COLO829 (cell line): ENCODE measurements around the gene ALCAM.
"Not testable (repeated sequence)": the region's sequence is repeated elsewhere in the genome, so short reads cannot be mapped to it uniquely, and the experiment has no call there.

Source experiments
- DNase-seq: peaks from one replicate; pipeline ENCODE4 v3.0.0; 2012; ENCODE audit warnings: low spot score

The ALCAM gene

GRCh38 chr3:105593315-105593714, 226.6 kb downstream of the ALCAM start:
- DNase-seq: no peak

GRCh38 chr3:105594219-105594618, 227.5 kb downstream of the ALCAM start:
- peak; percentile 16 for DNase-seq

GRCh38 chr3:105598042-105598796, 231.5 kb downstream of the ALCAM start:
- no peak for DNase-seq

GRCh38 chr3:105599350-105599749, 232.6 kb downstream of the ALCAM start:
- no peak for DNase-seq

GRCh38 chr3:105601756-105602155, 235.0 kb downstream of the ALCAM start:
- DNase-seq: not testable (repeated sequence)

GRCh38 chr3:105602286-105602685, 235.6 kb downstream of the ALCAM start:
- not testable (repeated sequence) for DNase-seq

- not testable (repeated sequence) for DNase-seq
Observed at GRCh38 chr3:105603516-105603915, 236.8 kb downstream of the ALCAM start.

- no peak for DNase-seq
Observed at GRCh38 chr3:105606016-105606415, 239.3 kb downstream of the ALCAM start.

- no peak for DNase-seq
Observed at GRCh38 chr3:105608623-105609022, 241.9 kb downstream of the ALCAM start.

- no peak for DNase-seq
Observed at GRCh38 chr3:105610473-105610872, 243.8 kb downstream of the ALCAM start.

- no peak for DNase-seq
Observed at GRCh38 chr3:105611304-105612192, 244.8 kb downstream of the ALCAM start.

- no peak for DNase-seq
Observed at GRCh38 chr3:105613120-105613519, 246.4 kb downstream of the ALCAM start.

GRCh38 chr3:105614288-105615030, 247.8 kb downstream of the ALCAM start:
- no peak for DNase-seq

GRCh38 chr3:105615814-105616213, 249.1 kb downstream of the ALCAM start:
- no peak for DNase-seq

GRCh38 chr3:105616374-105617121, 249.8 kb downstream of the ALCAM start:
- DNase-seq: no peak

GRCh38 chr3:105618556-105618955, 251.8 kb downstream of the ALCAM start:
- no peak for DNase-seq

- DNase-seq: no peak
Observed at GRCh38 chr3:105619651-105620050, 252.9 kb downstream of the ALCAM start.

GRCh38 chr3:105620236-105620635, 253.5 kb downstream of the ALCAM start:
- no peak for DNase-seq

- no peak for DNase-seq
Observed at GRCh38 chr3:105622169-105622568, 255.5 kb downstream of the ALCAM start.
